T-helper 1 cell treated with Interleukin-12 subunit alpha and Interleukin-12 subunit beta and Interleukin-4 antibody, amounts not matched to agents 30 μg/mL and 1 μg/mL, for 36 hours (primary cell): ENCODE results near the gene LOC128125822.
"Not testable (repeated sequence)": the region's sequence is repeated elsewhere in the genome, so short reads cannot be mapped to it uniquely, and the experiment has no call there.

Source experiments
- H3K27ac Mint-ChIP-seq: one replicate; pipeline ENCODE4 v1.8.0; 2021; ENCODE audit warnings: mild to moderate bottlenecking, mixed read lengths
- H3K27me3 Mint-ChIP-seq: one replicate; pipeline ENCODE4 v1.8.0; 2021; ENCODE audit warnings: low read depth, mixed read lengths
- H3K36me3 Mint-ChIP-seq: one replicate; pipeline ENCODE4 v1.8.0; 2021; ENCODE audit warnings: low read depth, mixed read lengths
- H3K4me1 Mint-ChIP-seq: one replicate; pipeline ENCODE4 v1.8.0; 2021; ENCODE audit warnings: low read depth, mixed read lengths
- H3K4me3 Mint-ChIP-seq: one replicate; pipeline ENCODE4 v1.8.0; 2021; ENCODE audit warnings: mild to moderate bottlenecking, moderate library complexity, mixed read lengths
- H3K9me3 Mint-ChIP-seq: one replicate; pipeline ENCODE4 v1.8.0; 2021; ENCODE audit warnings: mixed read lengths

Gene LOC128125822

DNA sequence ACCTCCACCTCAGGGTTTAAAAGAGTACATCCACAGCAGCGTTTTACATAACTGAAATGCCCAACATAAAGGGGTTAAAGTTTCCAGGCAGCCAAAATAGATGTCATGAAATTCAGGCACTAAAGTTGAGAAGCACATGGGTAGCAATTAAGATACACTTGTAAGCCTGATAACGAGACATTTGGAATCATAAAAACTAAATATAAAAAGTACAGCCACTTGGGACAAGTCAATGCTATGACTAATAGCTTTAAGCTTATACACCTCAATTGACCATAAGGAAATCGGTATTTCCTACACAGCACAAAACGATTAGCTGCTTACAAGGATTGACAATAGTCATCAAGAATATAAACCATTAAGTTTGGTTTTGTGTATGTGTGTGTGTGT is 11.8 kb downstream of the LOC128125822 start:
- Mint-ChIP-seq H3K36me3 (peaks cover 25% of the 10 kb centered on the region), H3K4me1 (no peaks in the 10 kb centered on the region)

DNA sequence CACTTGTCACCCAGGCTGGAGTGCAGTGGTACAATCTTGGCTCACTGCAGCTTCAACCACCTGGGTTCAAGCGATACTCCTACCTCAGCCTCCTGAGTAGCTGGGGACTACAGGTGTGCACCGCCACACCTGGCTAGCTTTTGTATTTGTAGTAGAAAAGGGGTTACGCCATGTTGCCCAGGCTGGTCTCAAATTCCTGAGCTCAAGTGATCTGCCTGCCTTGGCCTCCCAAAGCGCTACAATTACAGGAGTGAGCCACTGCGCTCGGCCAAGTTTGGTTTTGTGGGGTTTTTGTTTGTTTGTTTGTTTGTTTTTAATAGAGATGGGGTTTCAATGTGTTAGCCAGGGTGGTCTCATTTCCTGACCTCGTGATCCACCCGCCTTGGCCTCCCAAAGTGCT is 12.3 kb downstream of the LOC128125822 start:
- Mint-ChIP-seq H3K9me3 (no peaks in the 10 kb centered on the region), H3K4me3 (no peak overlapping the region)

More for the DNA sequence above, 11.8 kb downstream of the LOC128125822 start:
- Mint-ChIP-seq H3K27ac (no peak overlapping the region), H3K27me3 (peaks cover 6% of the 10 kb centered on the region), H3K9me3 (no peaks in the 10 kb centered on the region), H3K4me3 (no peak overlapping the region)

DNA sequence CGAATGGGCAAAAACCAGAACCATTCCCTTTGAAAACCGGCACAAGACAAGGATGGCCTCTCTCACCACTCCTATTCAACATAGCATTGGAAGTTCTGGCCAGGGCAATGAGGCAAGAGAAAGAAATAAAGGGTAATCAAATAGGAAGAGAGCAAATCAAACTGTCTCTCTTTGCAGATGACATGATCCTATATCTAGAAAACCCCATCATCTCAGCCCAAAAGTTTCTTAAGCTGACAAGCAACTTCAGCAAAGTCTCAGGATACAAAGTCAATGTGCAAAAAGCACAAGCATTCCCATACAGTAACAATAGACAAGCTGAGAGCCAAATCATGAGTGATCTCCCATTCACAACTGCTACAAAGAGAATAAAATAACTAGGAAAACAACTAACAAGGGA is 13.4 kb downstream of the LOC128125822 start:
- H3K9me3 Mint-ChIP-seq, H3K4me1 Mint-ChIP-seq, H3K27me3 Mint-ChIP-seq, H3K4me3 Mint-ChIP-seq, H3K27ac Mint-ChIP-seq: not testable (repeated sequence)
- peaks cover 13% of the 10 kb centered on the region for H3K36me3 Mint-ChIP-seq

More for the DNA sequence above, 12.3 kb downstream of the LOC128125822 start:
- no peaks in the 10 kb centered on the region for H3K4me1 Mint-ChIP-seq
- H3K27ac Mint-ChIP-seq: no peak overlapping the region
- peaks cover 23% of the 10 kb centered on the region for H3K36me3 Mint-ChIP-seq
- peaks cover 6% of the 10 kb centered on the region for H3K27me3 Mint-ChIP-seq

DNA sequence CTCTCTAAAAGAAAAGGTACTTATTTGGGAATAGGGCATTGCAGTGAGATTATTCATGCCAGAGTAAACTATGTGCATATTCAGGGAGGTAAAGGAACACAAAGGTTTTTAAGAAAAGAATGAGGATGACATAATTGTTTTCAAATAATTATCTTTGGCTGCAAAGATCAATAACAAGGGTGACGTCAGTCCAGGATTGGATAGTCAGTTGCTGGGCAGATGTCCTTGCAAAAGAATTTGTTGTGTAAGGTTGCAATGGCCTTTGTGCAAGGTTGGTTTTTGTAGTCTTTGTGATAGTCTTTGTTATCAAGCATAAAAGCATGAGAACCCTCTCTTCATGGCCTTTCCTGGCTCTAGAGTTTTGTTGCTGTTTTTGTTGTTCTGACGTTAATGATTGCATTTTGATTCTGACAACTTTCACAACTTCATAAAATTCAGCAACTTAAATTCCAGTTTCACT is 17.7 kb downstream of the LOC128125822 start:
- no peaks in the 10 kb centered on the region for H3K4me1 Mint-ChIP-seq
- peaks cover 9% of the 10 kb centered on the region for H3K27me3 Mint-ChIP-seq
- no peaks in the 10 kb centered on the region for H3K36me3 Mint-ChIP-seq
- H3K4me3 Mint-ChIP-seq: no peak overlapping the region
- no peak overlapping the region for H3K27ac Mint-ChIP-seq
- no peaks in the 10 kb centered on the region for H3K9me3 Mint-ChIP-seq

DNA sequence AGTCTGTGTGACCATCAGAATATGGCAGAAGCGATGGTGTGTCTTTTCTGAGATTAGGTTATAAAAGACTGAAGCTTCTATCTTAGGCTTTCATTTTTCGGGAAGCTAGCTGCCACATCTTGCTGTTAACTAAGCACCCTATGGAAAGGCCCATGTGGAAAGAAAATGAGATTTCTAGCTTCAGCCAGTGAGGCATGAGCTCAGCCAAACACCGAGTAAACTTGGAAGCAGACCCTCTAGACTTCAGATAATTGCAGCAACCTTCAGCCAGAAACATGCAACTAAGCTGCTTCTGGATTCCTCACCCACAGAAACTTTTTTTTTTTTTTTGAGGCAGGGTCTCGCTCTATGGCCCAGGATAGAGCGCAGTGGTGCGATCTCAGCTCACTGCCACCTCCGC is 20.6 kb downstream of the LOC128125822 start:
- Mint-ChIP-seq H3K27ac (no peak overlapping the region), H3K4me3 (no peak overlapping the region), H3K4me1 (peaks cover 3% of the 10 kb centered on the region), H3K27me3 (peaks cover 2% of the 10 kb centered on the region), H3K9me3 (no peaks in the 10 kb centered on the region), H3K36me3 (no peaks in the 10 kb centered on the region)

DNA sequence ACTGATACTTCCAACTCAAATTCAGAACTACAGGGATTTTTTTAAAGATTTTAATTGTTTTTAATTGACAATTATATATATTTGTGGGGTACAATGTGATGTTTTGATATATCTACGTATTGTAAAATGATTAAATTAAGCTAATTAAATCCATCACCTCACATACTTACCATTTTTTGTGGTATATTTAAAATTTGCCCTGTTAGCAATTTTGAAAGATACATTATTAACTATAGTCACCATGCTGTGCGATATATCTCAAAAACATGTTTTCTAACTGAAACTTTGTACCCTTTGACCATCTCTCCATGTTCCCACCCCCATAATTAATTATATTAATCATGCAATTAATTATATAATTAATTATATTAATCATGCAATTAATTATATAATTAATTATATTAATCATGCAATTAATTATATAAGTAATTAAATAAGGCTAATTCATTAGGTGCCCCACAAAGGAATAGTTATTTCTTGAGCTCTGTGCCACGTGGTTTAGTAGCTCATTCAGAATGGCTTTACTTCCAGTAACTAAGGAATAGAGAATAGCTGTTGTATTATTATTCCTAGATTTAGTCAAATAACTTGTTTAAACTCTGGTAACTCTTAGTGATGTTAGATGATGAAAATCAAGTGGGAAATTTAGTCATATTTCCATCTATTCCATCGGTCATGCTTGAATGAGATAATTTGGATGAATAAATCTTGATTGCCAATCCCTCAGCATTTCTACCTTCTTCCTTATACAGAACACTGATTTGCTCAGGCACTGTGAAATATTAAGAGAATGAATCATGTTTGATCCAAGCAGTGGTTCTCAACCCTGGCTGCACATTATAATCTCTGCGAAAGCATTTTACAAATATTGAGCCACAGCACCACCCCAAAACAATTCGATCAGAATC is 25.1 kb downstream of the LOC128125822 start:
- Mint-ChIP-seq H3K27me3 (no peaks in the 10 kb centered on the region), H3K36me3 (no peaks in the 10 kb centered on the region), H3K27ac (no peak overlapping the region), H3K4me3 (peak overlapping the region; percentile 89), H3K4me1 (peaks cover 18% of the 10 kb centered on the region), H3K9me3 (no peaks in the 10 kb centered on the region)

DNA sequence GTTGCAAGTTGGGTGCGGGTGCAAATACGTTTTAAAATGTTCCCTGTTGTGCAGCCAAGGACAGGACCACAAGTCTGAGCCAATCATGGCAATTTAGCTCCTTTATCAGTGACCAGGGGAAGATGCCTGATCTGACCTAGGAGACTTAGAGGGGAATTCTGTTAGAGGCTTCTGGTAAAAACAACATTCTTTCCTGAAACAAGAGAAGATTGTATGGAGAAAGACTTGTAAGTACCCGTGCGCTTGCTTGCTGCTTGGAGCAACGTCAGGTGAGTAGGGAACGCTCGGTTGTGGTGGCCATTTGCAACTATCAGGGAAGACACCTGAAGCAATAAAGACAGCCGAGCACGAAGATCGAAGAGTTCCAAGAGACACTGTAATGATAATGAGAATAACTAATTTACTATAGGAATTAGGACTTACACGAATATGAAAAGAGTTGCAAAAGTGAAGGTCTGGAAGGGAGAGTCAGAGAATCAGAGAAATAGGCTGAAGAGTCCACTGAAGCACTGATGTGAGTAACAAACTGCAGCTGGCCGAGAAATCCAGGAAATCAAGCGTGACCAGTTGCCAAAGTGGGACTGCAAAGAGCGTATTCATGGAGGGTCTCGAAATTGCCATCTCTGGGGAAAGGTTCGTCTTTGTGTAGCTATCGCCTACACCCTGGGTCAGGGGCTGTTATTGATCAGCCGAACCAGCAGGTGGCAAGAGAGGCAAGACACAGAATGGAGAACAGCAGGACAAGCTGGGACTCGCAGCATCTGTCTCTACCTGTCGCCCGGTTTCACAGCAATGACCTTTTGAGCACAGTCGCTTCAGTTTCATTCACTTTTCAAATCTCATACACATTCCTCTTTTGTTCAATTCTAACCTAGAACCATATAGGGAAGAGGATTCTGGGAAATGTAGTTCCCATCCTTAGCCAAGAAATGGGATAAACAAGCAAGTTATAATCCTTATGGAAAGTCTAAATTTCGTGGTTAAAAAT is 26.1 kb downstream of the LOC128125822 start:
- H3K27ac Mint-ChIP-seq: no peak overlapping the region
- H3K27me3 Mint-ChIP-seq: no peaks in the 10 kb centered on the region
- no peaks in the 10 kb centered on the region for H3K36me3 Mint-ChIP-seq

DNA sequence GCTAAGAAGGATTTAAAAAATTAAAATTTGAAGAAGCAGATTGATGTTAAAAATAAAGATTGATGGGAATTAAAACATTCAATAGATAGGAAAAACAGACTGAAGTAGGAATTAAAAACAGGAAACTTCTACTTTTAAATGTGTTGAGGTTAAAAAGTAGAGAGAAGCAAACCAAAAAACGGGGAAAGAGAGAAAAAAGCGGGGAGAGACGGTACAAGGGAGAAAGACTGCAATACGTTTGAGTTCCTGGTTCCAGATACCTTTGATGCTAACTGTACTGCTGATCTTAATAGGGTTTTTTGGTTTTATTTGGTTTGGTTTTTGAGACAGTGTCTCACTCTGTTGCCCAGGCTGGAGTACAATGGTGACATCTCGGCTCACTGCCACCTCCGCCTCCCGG is 27.0 kb downstream of the LOC128125822 start:
- Mint-ChIP-seq H3K36me3 (no peaks in the 10 kb centered on the region), H3K4me3 (no peak overlapping the region), H3K4me1 (peaks cover 18% of the 10 kb centered on the region), H3K27ac (no peak overlapping the region), H3K27me3 (no peaks in the 10 kb centered on the region), H3K9me3 (no peaks in the 10 kb centered on the region)

More for the DNA sequence above, 26.1 kb downstream of the LOC128125822 start:
- H3K4me3 Mint-ChIP-seq: peak overlapping the region; percentile 89
- no peaks in the 10 kb centered on the region for H3K9me3 Mint-ChIP-seq
- H3K4me1 Mint-ChIP-seq: peaks cover 18% of the 10 kb centered on the region

DNA sequence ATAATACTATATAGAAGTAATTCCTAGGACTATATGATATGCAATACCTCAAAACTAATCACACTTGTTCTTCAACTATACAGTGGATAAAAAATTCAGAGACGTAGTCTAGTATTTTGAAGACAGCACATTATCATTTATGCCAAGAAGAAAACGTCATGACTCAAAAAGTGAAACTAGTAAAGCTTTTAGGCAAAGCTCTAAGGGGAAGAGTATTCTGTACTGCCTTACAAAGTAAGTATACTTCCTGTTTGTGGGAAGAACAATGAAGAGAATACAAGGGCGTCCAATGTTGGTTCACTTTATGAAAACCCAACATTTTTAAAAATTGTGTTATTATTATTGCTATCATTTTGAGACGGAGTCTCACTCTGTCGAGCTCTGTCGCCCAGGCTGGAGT is 27.9 kb downstream of the LOC128125822 start:
- Mint-ChIP-seq H3K4me3 (no peak overlapping the region), H3K4me1 (peaks cover 18% of the 10 kb centered on the region), H3K9me3 (no peaks in the 10 kb centered on the region), H3K36me3 (no peaks in the 10 kb centered on the region), H3K27ac (no peak overlapping the region), H3K27me3 (no peaks in the 10 kb centered on the region)

DNA sequence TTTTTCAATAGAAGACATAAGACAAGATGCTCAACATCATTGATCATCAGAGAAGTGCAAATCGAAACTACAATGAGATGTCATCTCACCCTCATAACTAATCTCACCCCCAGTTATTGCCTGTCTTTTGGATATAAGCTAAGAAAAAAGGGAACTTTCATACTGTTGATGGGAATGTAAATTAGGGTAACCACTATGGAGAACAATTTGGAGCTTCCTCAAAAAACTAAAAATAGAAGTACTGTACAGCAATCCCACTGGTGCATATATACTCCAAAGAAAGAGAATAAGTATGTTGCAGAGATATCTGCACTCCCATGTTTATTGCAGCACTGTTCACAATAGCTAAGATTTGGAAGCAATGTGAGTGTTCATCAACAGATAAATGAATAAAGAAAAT is 37.0 kb downstream of the LOC128125822 start:
- H3K27me3 Mint-ChIP-seq: peaks cover 4% of the 10 kb centered on the region
- H3K36me3 Mint-ChIP-seq: no peaks in the 10 kb centered on the region
- H3K4me1 Mint-ChIP-seq: no peaks in the 10 kb centered on the region
- peaks cover 2% of the 10 kb centered on the region for H3K9me3 Mint-ChIP-seq
- H3K27ac Mint-ChIP-seq: no peak overlapping the region
- H3K4me3 Mint-ChIP-seq: no peak overlapping the region

DNA sequence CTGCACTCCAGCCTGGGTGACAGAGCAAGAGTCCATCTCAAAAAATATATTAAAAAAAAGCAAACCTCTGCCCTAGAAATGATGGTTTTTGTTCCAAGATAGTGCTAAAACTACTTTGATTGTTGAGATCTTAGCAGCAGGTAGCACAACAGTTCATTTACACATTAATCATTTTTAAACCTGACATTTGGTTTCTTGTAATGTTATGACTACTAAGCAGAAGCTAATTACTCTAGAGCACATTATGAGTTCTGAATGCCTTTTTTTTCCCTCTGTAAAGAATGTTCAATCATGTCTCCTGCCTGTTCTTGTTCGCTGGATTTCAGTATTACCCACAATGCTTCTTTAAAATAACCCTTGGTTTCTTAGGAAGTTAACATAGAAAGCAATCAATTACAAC is 38.7 kb downstream of the LOC128125822 start:
- H3K27me3 Mint-ChIP-seq: peaks cover 4% of the 10 kb centered on the region
- H3K9me3 Mint-ChIP-seq: peaks cover 2% of the 10 kb centered on the region
- no peaks in the 10 kb centered on the region for H3K36me3 Mint-ChIP-seq
- no peaks in the 10 kb centered on the region for H3K4me1 Mint-ChIP-seq
- no peak overlapping the region for H3K4me3 Mint-ChIP-seq
- H3K27ac Mint-ChIP-seq: no peak overlapping the region

DNA sequence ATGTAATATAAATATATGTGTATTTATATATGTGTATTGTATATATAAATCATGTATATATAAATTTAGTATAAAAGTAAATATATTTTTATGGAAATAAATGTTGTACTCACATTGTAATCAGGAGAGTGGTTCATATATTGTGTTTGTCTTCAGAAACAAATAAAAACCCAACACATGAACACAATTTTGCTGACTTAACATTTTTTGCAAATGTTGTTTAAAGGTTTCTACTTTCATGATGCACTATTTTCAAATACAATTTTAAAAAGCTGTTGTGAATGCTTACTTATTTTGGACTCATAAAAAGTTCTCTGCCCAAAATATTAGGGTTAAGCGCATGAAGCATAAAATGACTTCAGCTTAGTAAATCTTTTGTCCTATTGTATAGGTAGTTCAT is 39.3 kb downstream of the LOC128125822 start:
- Mint-ChIP-seq H3K4me3 (no peak overlapping the region), H3K27ac (no peak overlapping the region)

DNA sequence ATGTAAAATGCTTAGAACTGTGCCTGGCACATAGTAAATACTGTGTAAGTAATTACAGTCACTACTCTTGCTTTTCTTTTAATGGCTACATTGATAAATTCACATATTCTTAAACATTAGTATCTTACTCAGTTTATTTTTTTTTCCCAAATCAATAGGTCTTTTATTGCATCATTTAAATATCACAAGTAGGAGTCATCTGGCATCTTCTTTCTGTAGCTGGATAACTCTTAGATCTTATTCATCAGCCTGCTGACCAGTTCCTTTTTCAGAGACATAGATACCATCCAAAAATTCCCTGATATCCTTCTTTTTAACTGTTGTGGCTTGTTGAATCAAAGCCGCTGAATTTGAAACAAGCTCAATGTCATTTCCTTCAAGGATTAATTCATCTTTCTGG is 43.3 kb downstream of the LOC128125822 start:
- H3K4me1 Mint-ChIP-seq: no peaks in the 10 kb centered on the region
- H3K27me3 Mint-ChIP-seq: peaks cover 25% of the 10 kb centered on the region
- no peaks in the 10 kb centered on the region for H3K36me3 Mint-ChIP-seq
- no peak overlapping the region for H3K27ac Mint-ChIP-seq
- no peak overlapping the region for H3K4me3 Mint-ChIP-seq
- no peaks in the 10 kb centered on the region for H3K9me3 Mint-ChIP-seq

More for the DNA sequence above, 39.3 kb downstream of the LOC128125822 start:
- peaks cover 2% of the 10 kb centered on the region for H3K9me3 Mint-ChIP-seq
- H3K36me3 Mint-ChIP-seq: no peaks in the 10 kb centered on the region
- peaks cover 8% of the 10 kb centered on the region for H3K27me3 Mint-ChIP-seq
- H3K4me1 Mint-ChIP-seq: no peaks in the 10 kb centered on the region
